Measurements from ENCODE around the gene ST6GALNAC5. TPM values are rescaled to one million over a fixed set of nuclear protein-coding genes. Genes with fewer than 3 reads are reported as not detected.

The ST6GALNAC5 gene
- total RNA-seq, 4 donors from 2014 or later, result 0.49 to 14.1 (median 2.1) TPM

- no peaks in the 10 kb centered on the region for H3K36me3 ChIP-seq
- no peak overlapping the region for H3K27ac ChIP-seq
- TF ChIP-seq CTCF (IDR thresholded peaks at IDR 0.05), result no peak
- no peaks in the 10 kb centered on the region for H3K9me3 ChIP-seq
- H3K4me1 ChIP-seq, result no peaks in the 10 kb centered on the region
- WGBS, result 87% methylated on average over 2 of the region's 2 CpGs
- DNase-seq (ENCODE audit: low spot score in 2 of 2), result no peak
- no peaks in the 10 kb centered on the region for H3K27me3 ChIP-seq
- no peak overlapping the region for H3K4me3 ChIP-seq
These were observed 197.0 kb downstream of the ST6GALNAC5 start for GRCh38 chr1:77064246-77064645.

GRCh38 chr1:77065693-77066342 is 198.5 kb downstream of the ST6GALNAC5 start:
- Histone ChIP-seq H3K27me3 (no peaks in the 10 kb centered on the region), H3K27ac (no peak overlapping the region), H3K9me3 (no peaks in the 10 kb centered on the region), H3K4me3 (no peak overlapping the region), H3K4me1 (no peaks in the 10 kb centered on the region), H3K36me3 (no peaks in the 10 kb centered on the region)
- TF ChIP-seq POLR2AphosphoS5 (IDR thresholded peaks at IDR 0.05) (no peak), CTCF (IDR thresholded peaks at IDR 0.05) (no peak), POLR2A (IDR thresholded peaks at IDR 0.05) (no peak), EP300 (IDR thresholded peaks at IDR 0.05) (no peak)
- 71% methylated on average over 7 of the region's 7 CpGs for WGBS
- DNase-seq (ENCODE audit: low spot score in 2 of 2), result no peak

GRCh38 chr1:77068013-77068412 is 200.7 kb downstream of the ST6GALNAC5 start:
- DNase-seq (ENCODE audit: low spot score in 2 of 2), result no peak
- Histone ChIP-seq H3K4me1 (no peaks in the 10 kb centered on the region), H3K36me3 (no peaks in the 10 kb centered on the region), H3K27ac (no peak overlapping the region), H3K9me3 (no peaks in the 10 kb centered on the region), H3K27me3 (no peaks in the 10 kb centered on the region), H3K4me3 (no peak overlapping the region)
- TF ChIP-seq CTCF (IDR thresholded peaks at IDR 0.05) (no peak), POLR2A (IDR thresholded peaks at IDR 0.05) (no peak), POLR2AphosphoS5 (IDR thresholded peaks at IDR 0.05) (no peak), EP300 (IDR thresholded peaks at IDR 0.05) (no peak)
- 83% methylated on average over 2 of the region's 2 CpGs for WGBS

GRCh38 chr1:77076759-77077158 is 209.5 kb downstream of the ST6GALNAC5 start:
- DNase-seq (ENCODE audit: low spot score in 2 of 2), result no peak
- H3K4me3 ChIP-seq, result no peak overlapping the region
- no peaks in the 10 kb centered on the region for H3K9me3 ChIP-seq
- TF ChIP-seq EP300 (IDR thresholded peaks at IDR 0.05) (no peak), POLR2A (IDR thresholded peaks at IDR 0.05) (no peak), CTCF (IDR thresholded peaks at IDR 0.05) (no peak)
- H3K4me1 ChIP-seq, result no peaks in the 10 kb centered on the region
- no peaks in the 10 kb centered on the region for H3K36me3 ChIP-seq
- no peak overlapping the region for H3K27ac ChIP-seq
- no peaks in the 10 kb centered on the region for H3K27me3 ChIP-seq
- WGBS, result 26% methylated on average over 2 of the region's 2 CpGs

- 58% methylated on average over 4 of the region's 4 CpGs for WGBS
- TF ChIP-seq POLR2AphosphoS5 (IDR thresholded peaks at IDR 0.05) (no peak), CTCF (IDR thresholded peaks at IDR 0.05) (no peak), EP300 (IDR thresholded peaks at IDR 0.05) (no peak), POLR2A (IDR thresholded peaks at IDR 0.05) (no peak)
- DNase-seq (ENCODE audit: low spot score in 2 of 2), result no peak
- no peaks in the 10 kb centered on the region for H3K27me3 ChIP-seq
- H3K4me3 ChIP-seq, result no peak overlapping the region
- no peaks in the 10 kb centered on the region for H3K36me3 ChIP-seq
- no peaks in the 10 kb centered on the region for H3K4me1 ChIP-seq
- H3K9me3 ChIP-seq, result no peaks in the 10 kb centered on the region
- H3K27ac ChIP-seq, result no peak overlapping the region
These were observed 214.6 kb downstream of the ST6GALNAC5 start for GRCh38 chr1:77081834-77082233.

Measured in suprapubic skin (tissue), 4 donors.